Psoas muscle (tissue), 8 donors: ENCODE results near the gene LACTBL1. TPM values are rescaled to one million over a fixed set of nuclear protein-coding genes. Genes with fewer than 3 reads are reported as not detected.
A peak's percentile ranks its signal among the peaks of the same experiment; 100 is the strongest.
"Not testable (repeated sequence)": the region's sequence is repeated elsewhere in the genome, so short reads cannot be mapped to it uniquely, and the experiment has no call there.

Source experiments
- ATAC-seq, 4 donors: fragments of 200-7000 bp; cut with Tn5 transposase; one replicate each; pipeline ENCODE4 v1.9.1; 2020; ENCODE audit warnings: moderate library complexity in 3 of 4, mild to moderate bottlenecking in 2 of 4
- DNase-seq, 2 donors: peaks; one replicate each; pipeline ENCODE4 v3.0.0-alpha.2; 2020
- H3K27ac ChIP-seq: fragments of 200-600 bp; one replicate; pipeline ENCODE4 v1.8.0; 2022
- H3K27me3 ChIP-seq, 3 donors: fragments of 200-600 bp in 1 of 3; one replicate each; pipeline versions ENCODE4 v1.6.1 to v1.8.0; 2013 to 2022; ENCODE audit warnings: low read length in 2 of 3, mild to moderate bottlenecking in 2 of 3, moderate library complexity in 1 of 3; ENCODE audit not compliant: insufficient read depth in 3 of 3
- H3K36me3 ChIP-seq, 2 donors: fragments of 200-600 bp in 1 of 2; one replicate each; pipeline versions ENCODE4 v1.6.1 to v1.8.0; 2013 to 2022; ENCODE audit warnings: low read depth in 1 of 2, mild to moderate bottlenecking in 1 of 2, moderate library complexity in 1 of 2; ENCODE audit not compliant: insufficient read depth in 1 of 2
- H3K4me1 ChIP-seq: fragments of 200-600 bp; one replicate; pipeline ENCODE4 v1.8.0; 2022
- H3K4me3 ChIP-seq: fragments of 200-600 bp; one replicate; pipeline ENCODE4 v1.8.0; 2022; ENCODE audit warnings: mild to moderate bottlenecking
- H3K9me3 ChIP-seq: fragments of 200-600 bp; one replicate; pipeline ENCODE4 v1.8.0; 2022
- CTCF ChIP-seq: fragments of 200-600 bp; IDR thresholded peaks from one replicate; pipeline ENCODE4 v1.8.0; 2022; ENCODE audit warnings: antibody characterized with exemption
- WGBS, 3 donors: extraction: QIAGEN DNeasy Blood & Tissue Kit; methylation state at CpG; one replicate each; pipeline versions ENCODE4 v1.1.6 to v1.1.7; 2013; 5-methylcytosine and 5-hydroxymethylcytosine counted together
- intact Hi-C, 2 donors: fragments of 100-400 bp; cut with DNase I; formaldehyde crosslinking; loops; one replicate each; pipeline versions ENCODE4 v1.11.0 to v1.14.2; 2022
- polyA plus RNA-seq, 3 donors: library from polyadenylated mRNA; stranded (reverse); fragments of 200-250 nt; gene quantifications; one replicate each; pipeline ENCODE4 v1.2.3, GENCODE V29; 2013
- total RNA-seq, 4 donors: library from RNA; stranded (reverse); fragmentation: NEBNext Ultra II Directional in 2 of 4; extraction: Animal tissue kit (Norgen Biotek cat#: 25700) in 2 of 4; gene quantifications; one replicate each; pipeline versions ENCODE4 v1.2.1 to v1.2.4, GENCODE V29; 2021 to 2023
- donor health status: healthy with polysubstance abuse.
- donor health status: DM: no; HTN: no; CAD: no; lungs with moderate emphysema.
- donor health status: Bipolar disorder and iron deficiency.
- donor health status: healthy.
- donor health status: DM: yes; HTN: yes; CAD: no.
- donor health status: DM: no; HTN: no; CAD: no.
- donor health status: DM: no; HTN: no; CAD: no.
- donor health status: DM: yes; HTN: yes; CAD: no.

The LACTBL1 gene
- total and polyA plus RNA-seq, 7 donors: not detected

GRCh38 chr1:22983944-22984343 is 11.3 kb upstream of the LACTBL1 start:
- no peak for TF ChIP-seq CTCF
- intact Hi-C loops: no loop called here
- Histone ChIP-seq H3K4me1 (no peaks in the 10 kb centered on the region), H3K9me3 (no peaks in the 10 kb centered on the region), H3K36me3 (no peaks in the 10 kb centered on the region), H3K27me3 (no peaks in the 10 kb centered on the region), H3K4me3 (no peak overlapping the region), H3K27ac (no peak overlapping the region)
- ATAC-seq: no peak
- WGBS, 3 donors: 77 to 86% (median 80%) methylated on average over 4 of the region's 4 CpGs
- DNase-seq: no peak

GRCh38 chr1:22980471-22980790 is 7.8 kb upstream of the LACTBL1 start:
- intact Hi-C loops, H3K4me1 ChIP-seq, H3K4me3 ChIP-seq, H3K36me3 ChIP-seq, ATAC-seq, H3K27ac ChIP-seq, H3K9me3 ChIP-seq, DNase-seq, H3K27me3 ChIP-seq: not testable (repeated sequence)
- 68 to 73% (median 73%) methylated on average over 3 of the region's 3 CpGs for WGBS, 3 donors

DNA sequence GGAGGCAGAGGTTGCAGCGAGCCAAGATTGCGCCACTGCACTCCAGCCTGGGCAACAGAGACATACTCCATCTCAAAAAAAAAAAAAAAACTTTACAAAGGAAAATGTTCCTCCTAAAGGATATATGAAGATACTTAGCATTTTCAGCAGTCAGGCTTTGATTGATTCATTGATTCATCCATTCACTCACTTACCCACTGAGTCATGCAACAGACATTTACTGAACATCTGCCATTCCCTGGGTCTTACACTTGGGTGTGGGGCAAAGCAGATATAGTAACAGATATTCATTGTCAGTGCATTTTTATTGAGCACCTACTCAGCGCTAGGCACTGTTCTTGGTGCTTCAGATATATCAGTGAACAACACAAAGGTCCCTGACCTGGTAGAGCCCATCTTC is 5.6 kb upstream of the LACTBL1 start:
- H3K4me1 ChIP-seq: no peaks in the 10 kb centered on the region
- H3K9me3 ChIP-seq: no peaks in the 10 kb centered on the region
- H3K27ac ChIP-seq: no peak overlapping the region
- no peak for TF ChIP-seq CTCF
- ATAC-seq (no peak), DNase-seq (no peak)
- peaks cover 0 to 13% (median 2%) of the 10 kb centered on the region in 3 donors for H3K27me3 ChIP-seq
- no peak overlapping the region for H3K4me3 ChIP-seq
- intact Hi-C loops: loop anchor here (5.0 to 10.0 kb wide), 3 partner anchors 117 to 297 kb away; no protein-coding TSS in a partner anchor
- no peaks in the 10 kb centered on the region for H3K36me3 ChIP-seq
- WGBS, 3 donors: 87 to 94% (median 91%) methylated on average over 3 of the region's 3 CpGs

- peak; percentile 64 for TF ChIP-seq CTCF
- no peak overlapping the region for H3K27ac ChIP-seq
- H3K4me1 ChIP-seq: no peaks in the 10 kb centered on the region
- peaks cover 0 to 30% (median 4%) of the 10 kb centered on the region in 3 donors for H3K27me3 ChIP-seq
- no peak overlapping the region for H3K4me3 ChIP-seq
- DNase-seq: peak in 1 of 2 donors; percentile 36
- WGBS, 3 donors: 33 to 35% (median 34%) methylated on average over 9 of the region's 9 CpGs
- peak; percentile 84 to 92 (median 86) for ATAC-seq
- intact Hi-C loops: loop anchor here (2.0 to 10.0 kb wide), 4 partner anchors 118 to 298 kb away; no protein-coding TSS in a partner anchor
- H3K36me3 ChIP-seq: no peaks in the 10 kb centered on the region
- no peaks in the 10 kb centered on the region for H3K9me3 ChIP-seq
Observed at GRCh38 chr1:22976461-22977243, 4.0 kb upstream of the LACTBL1 start.

GRCh38 chr1:22976127-22976460 is 3.4 kb upstream of the LACTBL1 start:
- 57 to 63% (median 63%) methylated on average over 4 of the region's 4 CpGs for WGBS, 3 donors
- Histone ChIP-seq H3K27me3 (peaks cover 0 to 34% (median 4%) of the 10 kb centered on the region in 3 donors), H3K27ac (no peak overlapping the region), H3K4me1 (no peaks in the 10 kb centered on the region), H3K4me3 (no peak overlapping the region), H3K9me3 (no peaks in the 10 kb centered on the region), H3K36me3 (no peaks in the 10 kb centered on the region)
- DNase-seq (no peak), ATAC-seq (no peak)
- TF ChIP-seq CTCF: no peak
- intact Hi-C loops: loop anchor here (2.0 to 10.0 kb wide), 4 partner anchors 119 to 299 kb away; no protein-coding TSS in a partner anchor
